Sigmoid colon (tissue), 4 donors: ENCODE data around the gene NOBOX.

Experiments
- POLR2AphosphoS5 ChIP-seq, 4 donors: sonication (generic); formaldehyde crosslinking; IDR thresholded peaks; one replicate each; pipeline ENCODE4 v1.6.1; 2017; ENCODE audit warnings: antibody characterized with exemption in 4 of 4
- TF ChIP-seq, protein P1 (sequence below), 4 experiments: fragments of 450-650 bp in 3 of 4; fragments of 200-600 bp in 1 of 4; IDR thresholded peaks; one replicate each; pipeline ENCODE4 v1.5.1; 2016 to 2019; ENCODE audit warnings: antibody characterized with exemption in 4 of 4, mild to moderate bottlenecking in 3 of 4, moderate library complexity in 2 of 4

DNA sequence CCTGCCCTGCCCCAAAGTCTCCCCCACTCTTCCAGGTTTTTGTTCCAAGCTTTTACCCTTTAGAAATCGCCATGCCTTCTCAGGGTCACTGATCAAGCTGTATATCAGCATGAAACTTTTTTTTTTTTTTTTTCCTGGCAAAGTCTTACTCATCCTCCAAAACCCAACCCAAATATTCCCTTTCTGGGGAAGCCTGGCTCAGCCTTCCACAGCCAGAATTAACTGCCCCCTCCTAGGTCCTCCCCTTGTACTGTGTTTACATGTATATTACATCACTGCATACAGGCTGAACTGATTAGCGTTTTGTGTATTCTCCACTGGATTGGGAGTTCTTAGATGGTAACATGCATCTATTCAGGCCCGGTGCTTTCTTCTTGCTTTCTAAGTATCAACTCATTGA is 4.6 kb upstream of the NOBOX start:
- TF ChIP-seq, protein P1, sequence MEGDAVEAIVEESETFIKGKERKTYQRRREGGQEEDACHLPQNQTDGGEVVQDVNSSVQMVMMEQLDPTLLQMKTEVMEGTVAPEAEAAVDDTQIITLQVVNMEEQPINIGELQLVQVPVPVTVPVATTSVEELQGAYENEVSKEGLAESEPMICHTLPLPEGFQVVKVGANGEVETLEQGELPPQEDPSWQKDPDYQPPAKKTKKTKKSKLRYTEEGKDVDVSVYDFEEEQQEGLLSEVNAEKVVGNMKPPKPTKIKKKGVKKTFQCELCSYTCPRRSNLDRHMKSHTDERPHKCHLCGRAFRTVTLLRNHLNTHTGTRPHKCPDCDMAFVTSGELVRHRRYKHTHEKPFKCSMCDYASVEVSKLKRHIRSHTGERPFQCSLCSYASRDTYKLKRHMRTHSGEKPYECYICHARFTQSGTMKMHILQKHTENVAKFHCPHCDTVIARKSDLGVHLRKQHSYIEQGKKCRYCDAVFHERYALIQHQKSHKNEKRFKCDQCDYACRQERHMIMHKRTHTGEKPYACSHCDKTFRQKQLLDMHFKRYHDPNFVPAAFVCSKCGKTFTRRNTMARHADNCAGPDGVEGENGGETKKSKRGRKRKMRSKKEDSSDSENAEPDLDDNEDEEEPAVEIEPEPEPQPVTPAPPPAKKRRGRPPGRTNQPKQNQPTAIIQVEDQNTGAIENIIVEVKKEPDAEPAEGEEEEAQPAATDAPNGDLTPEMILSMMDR (IDR thresholded peaks at IDR 0.05) = no peak
- no peak for TF ChIP-seq POLR2AphosphoS5 (IDR thresholded peaks at IDR 0.05)
